ENCODE results near the gene DOC2B. TPM values are rescaled to one million over a fixed set of nuclear protein-coding genes. Genes with fewer than 3 reads are reported as not detected.
A peak's percentile ranks its signal among the peaks of the same experiment; 100 is the strongest.

Gene DOC2B
- total RNA-seq, 1 donor from 2014 or later = 3.9 TPM

DNA sequence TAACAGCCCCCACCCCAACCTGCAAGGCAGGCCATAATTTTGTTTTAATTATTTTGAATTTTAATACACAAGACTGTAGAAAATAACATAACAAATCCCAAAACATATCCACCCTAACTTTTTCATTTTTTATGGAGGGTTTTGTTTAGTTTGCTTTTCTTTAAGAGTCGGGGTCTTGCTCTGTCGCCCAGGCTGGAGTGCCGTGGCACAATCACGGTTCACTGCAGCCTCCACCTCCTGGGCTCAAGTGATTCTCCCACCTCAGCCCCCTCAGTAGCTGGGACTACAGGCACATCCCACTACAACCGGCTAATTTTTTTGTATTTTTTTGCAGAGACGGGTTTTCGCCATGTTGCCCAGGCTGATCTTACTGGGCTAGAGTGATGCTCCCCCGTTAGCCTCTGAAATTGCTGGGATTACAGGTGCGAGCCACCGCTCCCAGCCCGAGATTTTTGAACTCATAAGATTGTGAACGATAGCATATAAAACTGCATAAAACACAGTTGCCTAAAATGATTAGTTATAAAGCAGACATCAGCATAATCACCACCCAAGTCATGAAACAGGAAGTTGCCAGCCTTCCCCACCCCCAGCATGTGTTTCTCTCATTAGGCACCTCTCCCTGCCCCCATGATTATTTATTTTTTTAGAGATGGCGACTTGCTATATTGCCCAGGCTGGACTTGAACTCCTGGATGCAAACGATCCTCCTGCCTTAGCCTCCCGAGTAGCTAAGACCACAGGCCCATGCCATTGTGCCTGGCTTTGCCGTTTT, 13.6 kb upstream of the DOC2B start:
- intact Hi-C loops (cut with micrococcal nuclease) = no loop called here
- DNase-seq (no peak), ATAC-seq (no peak)

DNA sequence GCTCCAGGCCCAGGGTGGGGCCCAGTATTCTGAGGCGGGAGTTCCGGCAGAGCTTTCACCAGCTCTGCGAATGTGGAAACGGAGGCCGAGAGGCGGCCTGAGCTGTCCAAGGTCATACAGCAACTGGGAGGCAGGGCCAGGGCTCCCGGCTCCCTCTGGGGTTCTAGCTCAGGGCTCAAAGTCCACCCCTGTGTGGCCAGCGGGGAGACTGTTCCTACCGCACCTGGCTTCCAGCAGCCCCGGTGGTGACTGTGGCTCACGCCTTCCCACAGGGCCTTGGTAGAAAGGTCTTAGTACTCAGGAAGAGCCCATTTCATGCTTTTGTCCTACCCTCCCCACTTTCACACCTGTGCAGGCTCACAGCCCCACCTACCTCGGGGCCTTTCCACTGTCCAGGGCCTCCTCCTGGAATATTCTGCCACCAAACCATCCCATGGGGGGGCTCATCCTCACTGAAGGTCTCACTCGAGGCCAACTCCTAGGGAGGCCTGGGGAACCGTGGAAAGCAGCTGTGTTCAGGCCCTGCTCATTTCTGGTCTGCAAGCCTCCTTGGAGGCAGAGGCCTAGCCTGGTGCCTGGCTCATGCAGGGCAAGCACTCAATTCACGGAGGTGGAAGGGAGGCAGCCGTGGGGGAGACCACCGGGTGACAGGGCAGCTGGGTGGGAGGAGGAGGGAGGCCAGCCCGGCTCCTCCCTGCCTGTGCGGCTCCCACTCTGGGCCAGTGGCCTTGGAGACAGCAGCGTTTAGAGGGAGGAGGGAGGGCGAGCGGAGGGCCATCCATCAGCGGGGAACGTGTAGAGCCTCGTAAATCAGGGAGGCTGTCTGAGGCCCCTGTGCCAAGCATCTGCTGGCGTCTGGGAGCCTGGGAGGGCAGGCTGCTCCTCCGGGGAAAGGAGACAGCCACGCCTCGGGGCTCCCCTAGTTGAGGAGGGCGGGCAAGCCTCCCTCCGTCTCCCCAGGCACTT, 12.7 kb upstream of the DOC2B start:
- ATAC-seq (no peak), DNase-seq (no peak)
- intact Hi-C loops (cut with micrococcal nuclease) = no loop called here

DNA sequence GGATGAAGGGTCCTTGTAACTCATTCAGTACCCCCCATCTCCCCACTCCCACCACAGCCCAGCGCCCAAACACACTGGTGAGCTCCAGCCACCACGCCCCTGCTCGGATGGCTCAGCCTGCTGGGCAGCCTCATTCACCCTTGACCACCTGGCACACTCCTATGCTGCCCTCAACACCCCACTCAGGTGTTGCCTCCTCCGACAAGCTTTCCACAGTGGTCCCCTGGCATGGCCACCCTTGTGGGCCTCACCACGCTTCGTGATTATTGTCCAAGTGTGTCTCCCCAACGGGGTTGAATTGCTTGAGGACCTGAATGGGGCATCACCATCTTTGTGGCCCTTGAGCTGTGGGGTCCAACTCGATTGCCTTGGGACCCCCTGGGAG, 12.0 kb upstream of the DOC2B start:
- DNase-seq = no peak
- no peak for ATAC-seq
- intact Hi-C loops (cut with micrococcal nuclease) = no loop called here

DNA sequence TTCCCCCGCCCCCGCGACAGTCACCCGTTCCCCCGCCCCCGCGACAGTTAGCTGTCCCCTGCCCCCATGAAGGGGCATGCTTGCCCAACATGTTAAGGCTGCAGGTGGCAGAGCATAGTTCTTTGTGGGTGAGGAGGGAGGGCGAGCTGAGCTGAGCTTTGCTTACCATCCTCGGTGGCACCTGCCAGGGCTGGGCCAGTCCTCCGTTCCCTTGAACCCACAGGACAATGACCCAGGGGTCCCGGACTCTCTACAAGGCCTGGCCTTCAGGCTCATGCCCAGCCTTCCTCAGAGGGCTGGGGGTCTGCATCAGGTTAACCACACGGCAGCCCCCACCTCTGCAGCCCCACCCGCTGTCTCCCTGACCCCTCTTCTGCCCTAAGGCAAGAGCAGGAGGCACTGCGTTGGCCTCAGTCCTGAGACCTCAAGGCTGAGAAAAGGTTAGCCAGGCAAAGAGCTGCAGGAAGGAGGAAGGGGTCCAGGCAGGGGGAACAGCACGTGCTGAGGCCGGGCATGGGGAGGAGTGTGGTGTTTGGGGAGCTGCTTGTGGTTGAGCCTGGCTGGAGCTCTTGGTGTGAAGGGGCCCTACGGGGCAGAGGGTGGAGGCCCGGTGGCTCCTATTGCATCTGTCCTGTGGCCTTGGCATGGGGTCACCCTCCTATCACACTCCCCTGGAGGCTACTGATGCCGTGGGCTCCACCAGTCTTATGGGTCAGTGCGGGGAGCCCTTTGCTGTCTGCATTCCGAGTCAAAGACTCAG, 11.4 kb upstream of the DOC2B start:
- DNase-seq (no peak), ATAC-seq (no peak)

DNA sequence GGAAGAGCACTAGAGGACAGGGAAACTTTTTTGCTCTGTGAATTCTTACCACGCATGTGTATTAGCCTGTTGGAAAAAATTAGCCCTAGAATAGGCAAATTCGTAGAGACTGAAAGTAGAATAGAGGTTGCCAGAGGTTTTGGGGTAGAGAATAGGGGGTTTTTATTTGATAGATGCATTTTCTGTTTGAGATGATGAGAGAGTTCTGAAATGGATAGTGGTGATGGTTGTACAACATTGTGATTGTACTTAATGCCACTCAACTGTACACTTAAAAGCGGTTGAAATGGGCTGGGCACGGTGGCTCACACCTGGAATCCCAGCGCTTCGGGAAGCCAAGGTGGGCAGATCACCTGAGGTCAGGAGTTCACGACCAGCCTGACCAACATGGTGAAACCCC, 8.0 kb upstream of the DOC2B start:
- ATAC-seq (no peak), DNase-seq (no peak)
- intact Hi-C loops (cut with micrococcal nuclease) = no loop called here

More for the DNA sequence above, 11.4 kb upstream of the DOC2B start:
- intact Hi-C loops (cut with micrococcal nuclease) = no loop called here

DNA sequence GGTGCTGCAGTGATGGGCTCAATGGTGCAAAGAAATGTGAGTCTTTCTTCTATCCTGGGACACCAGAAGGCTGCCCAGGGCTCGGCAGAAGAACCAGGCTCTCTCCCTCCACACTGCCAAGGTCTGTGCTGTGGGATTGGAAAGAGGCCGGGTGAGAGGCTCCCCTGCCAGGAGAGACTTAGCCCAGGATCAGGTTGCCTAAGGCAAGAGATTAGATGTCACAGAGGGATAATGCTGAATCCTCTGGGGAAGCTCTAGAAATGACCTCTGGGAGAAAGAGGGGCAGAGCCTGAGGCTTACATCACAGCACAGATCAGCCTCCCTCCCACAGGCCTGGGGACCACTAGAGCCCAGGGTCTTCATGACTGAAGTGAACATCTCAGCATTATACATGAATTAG, 5.7 kb upstream of the DOC2B start:
- intact Hi-C loops (cut with micrococcal nuclease) = no loop called here
- DNase-seq (no peak), ATAC-seq (no peak)

DNA sequence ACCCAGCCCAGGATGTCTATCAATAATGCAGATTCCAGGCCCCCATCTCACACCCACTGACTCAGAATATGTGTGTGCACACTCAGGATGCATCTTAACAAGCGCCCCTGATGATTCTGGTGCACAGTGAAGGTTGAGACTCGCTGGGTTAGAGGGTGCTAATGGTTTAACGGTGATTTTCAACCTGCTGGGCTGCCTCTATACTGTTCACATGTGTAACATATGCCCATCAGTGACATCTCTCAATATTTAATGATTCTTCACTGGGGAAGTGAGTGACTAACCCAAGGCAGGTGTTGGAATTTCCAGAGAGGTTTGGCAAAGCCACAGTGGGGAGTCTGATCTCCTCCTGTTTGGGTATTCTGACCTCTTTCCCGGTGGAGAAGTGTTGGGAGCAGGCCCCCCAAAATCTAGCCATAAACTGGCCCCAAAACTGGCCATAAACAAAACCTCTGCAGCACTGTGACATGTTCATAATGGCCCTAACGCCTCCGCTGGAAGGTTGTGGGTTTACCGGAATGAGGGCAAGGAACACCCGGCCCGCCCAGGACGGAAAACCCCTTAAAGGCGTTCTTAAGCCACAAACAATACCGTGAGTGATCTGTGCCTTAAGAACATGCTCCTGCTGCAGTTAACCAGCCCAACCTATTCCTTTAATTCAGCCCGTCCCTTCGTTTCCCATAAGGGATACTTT, 4.1 kb upstream of the DOC2B start:
- no peak for ATAC-seq
- intact Hi-C loops (cut with micrococcal nuclease) = no loop called here
- DNase-seq = no peak

DNA sequence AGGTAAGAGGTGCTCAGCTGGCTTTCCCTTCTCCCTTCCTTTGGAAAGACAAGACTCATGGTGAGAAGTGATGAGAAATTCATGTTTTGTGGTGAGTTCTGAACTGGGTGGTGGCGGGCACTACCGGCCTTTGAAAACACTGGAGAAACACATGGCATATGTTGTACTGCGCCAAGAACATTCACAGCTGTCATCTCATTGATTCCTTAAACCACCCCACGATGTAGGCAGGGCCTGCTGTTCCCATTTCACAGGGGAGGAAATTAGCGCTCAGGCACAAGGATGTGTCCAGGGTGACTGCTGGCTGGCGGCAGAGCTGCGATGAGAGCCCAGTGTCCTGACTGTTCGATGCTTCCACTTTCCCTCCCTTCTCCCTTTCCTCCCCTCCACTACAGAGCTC, 1.6 kb upstream of the DOC2B start:
- intact Hi-C loops (cut with micrococcal nuclease) = no loop called here
- ATAC-seq = no peak
- DNase-seq = no peak

- intact Hi-C loops (cut with micrococcal nuclease) = no loop called here
- DNase-seq (no peak), ATAC-seq (peak; percentile 28)
Measured at GRCh38 chr17:182050-182751, 751 bp upstream of the DOC2B start.

DNA sequence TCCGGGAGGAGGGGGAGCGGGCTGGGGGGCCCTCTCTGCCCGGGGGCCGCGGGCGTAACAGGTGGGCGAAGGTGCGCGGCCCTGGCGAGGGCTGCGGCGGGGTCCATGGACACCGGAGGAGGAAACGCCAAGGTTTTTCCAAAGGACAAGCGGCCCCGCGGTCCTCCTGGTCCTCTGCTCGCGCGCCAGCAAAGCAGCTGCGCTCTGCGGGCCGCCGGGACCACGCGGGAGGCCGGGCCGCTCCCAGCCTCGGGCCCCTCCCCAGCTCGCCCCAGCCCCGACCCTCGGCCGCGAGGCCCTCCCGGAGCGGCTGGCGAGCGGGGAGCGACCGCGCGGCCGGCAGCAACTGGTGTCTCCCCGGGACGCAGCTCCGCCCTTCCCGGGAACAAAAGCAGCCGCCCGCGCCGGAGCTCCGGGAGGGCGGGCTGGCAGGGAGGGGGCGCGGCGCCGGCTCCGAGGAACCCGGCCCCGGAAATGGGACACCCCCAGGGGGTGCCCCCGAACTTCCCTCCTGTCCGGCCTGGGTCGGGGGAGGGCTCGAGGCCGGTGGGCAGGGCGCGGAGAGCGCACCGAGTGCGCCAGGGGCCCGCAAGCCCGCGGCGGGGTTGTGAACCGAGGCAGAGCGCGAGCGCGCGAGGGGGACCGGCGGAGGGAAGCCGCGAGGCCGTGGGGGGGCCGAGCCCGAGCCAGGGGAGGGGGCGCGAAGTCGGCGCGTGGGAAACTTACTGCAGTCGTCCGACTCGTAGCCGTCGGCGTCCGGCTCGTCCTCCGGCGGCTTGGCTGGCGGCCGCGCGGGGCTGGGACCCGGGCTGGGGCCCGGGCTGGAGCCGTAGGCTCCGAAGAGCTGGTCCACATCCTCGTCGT, 837 bp downstream of the DOC2B start:
- intact Hi-C loops (cut with micrococcal nuclease) = no loop called here
- ATAC-seq (peak; percentile 48), DNase-seq (peak; percentile 50)

GRCh38 chr17:179781-180380, 1.6 kb downstream of the DOC2B start:
- ATAC-seq = peak; percentile 5
- intact Hi-C loops (cut with micrococcal nuclease) = no loop called here

GRCh38 chr17:179066-179432, 2.4 kb downstream of the DOC2B start:
- ATAC-seq (peak; percentile 9), DNase-seq (no peak)
- intact Hi-C loops (cut with micrococcal nuclease) = no loop called here

More at GRCh38 chr17:179781-180380, 1.6 kb downstream of the DOC2B start:
- no peak for DNase-seq

- DNase-seq (no peak), ATAC-seq (no peak)
- intact Hi-C loops (cut with micrococcal nuclease) = no loop called here
Measured at GRCh38 chr17:178292-179065, 3.0 kb downstream of the DOC2B start.

- ATAC-seq (no peak), DNase-seq (no peak)
- intact Hi-C loops (cut with micrococcal nuclease) = no loop called here
Measured at GRCh38 chr17:177762-178161, 3.7 kb downstream of the DOC2B start.

DNA sequence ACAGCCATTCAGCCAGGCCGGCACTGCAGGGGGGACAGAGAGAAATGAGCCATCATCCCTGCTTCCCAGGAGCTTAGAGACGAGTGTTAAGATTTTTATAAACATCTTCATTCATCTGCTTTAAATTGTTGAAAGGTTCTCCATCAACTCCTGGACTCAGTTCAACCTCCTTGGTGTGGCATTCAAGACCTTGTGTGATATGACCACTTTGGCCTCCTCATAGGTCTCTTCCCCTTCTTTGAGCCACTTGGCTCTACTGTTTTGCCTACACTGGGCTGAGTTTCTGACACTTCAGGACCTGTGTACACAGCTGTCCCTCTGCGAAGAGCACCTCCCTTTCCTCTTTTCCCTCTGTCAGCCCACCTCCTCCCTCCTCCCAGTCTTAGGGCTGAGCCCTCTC, 4.3 kb downstream of the DOC2B start:
- DNase-seq (no peak), ATAC-seq (no peak)
- intact Hi-C loops (cut with micrococcal nuclease) = no loop called here

DNA sequence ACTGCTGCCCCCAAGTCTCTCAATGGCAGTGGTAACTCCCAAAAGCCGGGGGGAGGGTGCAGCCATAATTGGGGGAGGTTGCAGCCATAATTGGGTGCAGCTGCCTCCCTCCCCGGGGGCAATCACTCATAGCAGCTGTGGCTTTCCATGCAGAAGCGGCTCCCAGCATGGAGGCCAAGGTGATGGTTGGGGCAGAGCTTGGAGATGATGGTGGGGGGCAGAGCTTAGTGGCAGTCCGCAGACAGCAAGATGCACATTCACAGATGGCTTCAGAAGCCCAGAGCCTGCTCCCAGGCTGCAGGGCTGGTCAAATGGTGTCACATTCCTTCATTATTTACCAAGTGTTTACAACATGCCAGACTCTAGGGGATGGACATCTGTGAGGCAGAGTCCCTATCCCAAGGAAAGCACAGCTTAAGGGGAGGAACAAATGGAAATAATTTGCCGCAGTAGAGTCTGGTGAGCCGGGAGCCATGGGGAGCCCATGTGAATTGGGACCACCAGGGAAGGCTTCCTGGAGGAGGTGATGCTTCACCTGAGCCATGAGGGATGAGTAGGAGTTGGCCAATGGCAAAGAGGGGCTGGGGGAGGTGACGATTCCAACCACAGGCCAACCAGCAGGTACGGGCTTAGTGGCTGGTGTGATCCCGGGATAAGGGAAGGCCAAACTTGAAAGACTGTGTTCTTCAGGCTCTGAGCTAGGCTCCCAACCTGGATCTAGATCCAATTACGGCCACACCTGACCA, 8.1 kb downstream of the DOC2B start:
- intact Hi-C loops (cut with micrococcal nuclease) = no loop called here
- ATAC-seq (no peak), DNase-seq (no peak)

Measured in left ventricle myocardium superior (tissue), 1 donor.